ENCODE data around the gene CENPVL3.
"Not testable (repeated sequence)": the region's sequence is repeated elsewhere in the genome, so short reads cannot be mapped to it uniquely, and the experiment has no call there.

Gene CENPVL3

DNA sequence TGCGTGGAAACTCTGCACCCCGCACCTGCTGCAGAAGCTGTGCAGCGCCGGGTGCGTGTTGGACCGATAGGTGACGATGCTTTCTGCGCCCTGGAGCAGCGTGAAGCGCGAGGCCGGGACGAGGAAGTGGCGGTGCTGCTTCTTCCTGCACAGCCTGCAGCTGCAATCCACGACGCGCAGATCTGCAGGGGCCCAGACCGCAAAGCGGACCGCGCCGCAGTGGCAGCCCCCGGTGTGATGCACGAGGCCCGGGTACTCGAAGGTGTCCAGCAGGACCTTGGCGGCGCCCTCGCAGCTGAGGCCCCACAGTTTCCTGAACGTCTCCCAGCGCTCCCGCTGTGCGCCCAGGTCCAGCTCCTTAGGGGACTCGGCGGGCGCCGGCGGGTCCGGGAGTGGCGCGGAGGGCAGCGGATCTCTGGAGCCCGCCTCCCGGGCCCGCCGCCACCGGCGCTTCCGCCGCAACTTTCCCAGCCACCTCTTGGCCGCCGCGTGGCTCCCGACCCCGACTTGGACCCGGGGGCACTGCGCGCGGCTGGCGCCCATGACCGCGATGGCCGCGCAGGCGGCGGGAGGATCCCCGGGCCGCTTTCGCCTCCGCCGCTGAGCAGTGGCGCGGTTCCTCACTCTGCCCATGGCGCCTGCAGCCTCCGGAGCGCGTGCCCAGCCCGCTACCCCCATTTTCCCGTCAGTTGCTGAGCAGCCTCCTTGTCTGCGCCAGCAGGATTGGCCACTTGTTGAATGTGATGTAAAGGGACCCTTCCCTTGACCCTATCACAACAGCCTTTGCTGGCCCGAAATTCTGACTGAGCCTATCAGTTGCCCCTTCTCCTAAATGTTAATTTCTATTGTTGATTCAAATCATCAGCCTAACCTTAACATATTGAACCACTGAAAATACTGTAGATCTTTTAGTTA lies at the start of gene CENPVL3:
TSS of gene CENPVL3 (minus strand) at position 672 of the 915 bp plus-strand sequence. CDS start at position 633, 39 bp downstream.
- DNase-seq: peak; percentile 3 to 12

DNA sequence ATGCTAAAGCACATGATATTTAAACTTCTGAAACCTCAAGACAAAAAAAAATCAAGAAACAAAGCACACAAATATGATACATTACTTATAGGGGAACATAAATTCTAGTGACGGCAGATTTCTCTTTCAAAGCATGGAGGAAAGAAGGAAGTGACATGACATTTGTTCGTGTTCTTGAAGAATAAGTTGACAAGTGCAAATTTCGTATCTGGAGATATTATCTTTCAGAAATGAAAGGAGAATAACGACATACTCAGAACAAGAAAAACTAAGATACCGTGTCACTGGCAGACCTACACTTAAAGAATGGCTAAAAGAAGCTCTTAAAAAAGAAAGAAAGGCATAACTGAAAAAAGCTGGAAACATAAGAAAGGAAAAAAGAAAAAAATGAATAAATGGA lies 47.3 kb upstream of the CENPVL3 start:
- no peak for DNase-seq

DNA sequence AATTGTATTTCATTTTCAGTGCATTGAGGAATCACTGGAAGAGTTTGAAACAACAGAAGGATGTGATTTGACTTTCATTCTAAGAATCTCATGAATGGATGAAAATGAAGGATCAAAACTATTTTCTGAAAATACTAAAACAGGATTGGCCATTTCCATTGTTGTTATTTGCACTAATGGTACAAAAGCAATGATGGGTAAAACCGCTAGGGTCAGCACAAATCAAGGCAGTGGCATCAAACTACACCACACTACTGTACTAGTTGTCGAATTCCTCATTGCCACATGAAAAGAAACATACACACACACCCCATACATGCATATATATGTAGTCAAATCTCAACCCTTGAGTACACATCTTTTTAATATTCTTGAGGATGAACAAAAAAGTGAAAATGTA lies 24.7 kb upstream of the CENPVL3 start:
- no peak for DNase-seq

DNA sequence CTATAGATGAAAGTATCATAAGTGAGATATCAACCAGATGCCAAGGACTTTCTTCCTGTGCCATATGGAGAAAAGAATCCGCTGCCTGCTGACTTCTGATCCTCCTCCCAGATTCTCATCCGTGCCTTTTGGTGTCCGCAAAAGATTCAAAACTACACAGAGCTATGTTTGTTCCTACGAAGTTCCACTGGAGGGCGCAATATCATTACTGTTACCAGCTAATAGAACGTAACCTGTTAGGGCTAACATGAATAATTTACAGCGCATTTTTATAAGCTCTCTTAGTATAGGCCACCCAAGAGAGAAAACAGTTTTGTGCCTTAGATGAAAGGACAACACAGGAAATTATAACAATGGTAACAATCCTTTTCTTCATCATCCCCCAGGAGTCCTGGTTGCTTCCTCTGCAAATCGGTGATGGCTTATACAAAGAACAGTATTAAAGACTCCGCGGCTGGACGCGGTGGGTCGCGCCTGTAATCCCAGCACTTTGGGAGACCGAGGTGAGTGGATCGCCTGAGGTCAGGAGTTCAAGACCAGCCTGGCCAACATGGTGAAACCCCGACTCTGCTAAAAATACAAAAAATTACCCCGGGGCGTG lies 22.8 kb upstream of the CENPVL3 start:
- peak; percentile 41 to 44 for DNase-seq

DNA sequence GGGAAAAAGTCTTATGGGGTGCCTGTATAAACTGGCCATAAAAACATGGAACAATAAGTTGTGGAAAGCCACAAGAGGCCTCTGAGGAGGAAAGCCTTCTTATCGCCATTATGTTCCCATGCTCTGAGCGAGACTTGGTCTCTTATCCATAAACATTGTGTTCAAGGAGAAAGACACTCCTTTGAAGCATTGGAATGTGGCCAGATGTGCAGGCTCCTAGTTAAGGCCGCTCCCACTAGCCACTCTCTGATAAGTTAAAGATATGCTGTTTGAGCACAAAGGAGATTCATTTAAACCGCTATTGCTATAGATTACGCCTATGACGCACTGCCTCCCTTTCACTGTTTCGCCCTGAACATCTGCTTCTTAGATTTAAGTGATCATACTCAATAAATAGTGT lies 17.8 kb upstream of the CENPVL3 start:
- not testable (repeated sequence) for DNase-seq

DNA sequence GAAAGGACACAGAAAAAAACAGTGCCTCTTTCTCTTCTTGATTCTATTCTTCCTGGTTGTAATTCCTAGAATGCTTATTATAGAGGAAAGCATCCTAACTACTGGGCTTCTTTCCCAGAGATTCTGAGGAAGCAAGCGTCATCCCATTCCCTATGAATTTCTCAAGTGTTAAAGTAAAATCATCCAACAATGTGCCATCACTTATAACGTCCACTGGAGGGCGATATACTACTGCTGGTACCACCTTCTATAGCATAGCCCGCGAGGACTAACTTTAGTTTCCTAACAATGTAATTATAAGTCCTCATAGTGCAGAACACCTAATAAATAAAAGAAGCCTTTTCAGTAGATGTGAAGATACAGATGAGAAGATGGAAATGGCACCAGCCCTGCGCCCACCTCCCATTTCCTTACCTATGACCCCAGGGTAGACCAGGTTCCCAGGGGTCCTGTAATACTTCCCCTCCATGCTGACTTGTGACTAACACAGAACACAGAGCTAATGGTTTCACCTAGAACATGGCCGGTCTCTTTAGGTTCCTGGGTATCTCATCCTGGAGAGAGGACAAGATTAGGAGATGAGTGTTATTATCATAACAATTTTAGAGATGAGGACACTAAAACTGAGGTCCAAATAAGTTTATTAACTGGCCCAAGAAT lies 4.2 kb downstream of the CENPVL3 start:
- peak; percentile 25 to 40 for DNase-seq

DNA sequence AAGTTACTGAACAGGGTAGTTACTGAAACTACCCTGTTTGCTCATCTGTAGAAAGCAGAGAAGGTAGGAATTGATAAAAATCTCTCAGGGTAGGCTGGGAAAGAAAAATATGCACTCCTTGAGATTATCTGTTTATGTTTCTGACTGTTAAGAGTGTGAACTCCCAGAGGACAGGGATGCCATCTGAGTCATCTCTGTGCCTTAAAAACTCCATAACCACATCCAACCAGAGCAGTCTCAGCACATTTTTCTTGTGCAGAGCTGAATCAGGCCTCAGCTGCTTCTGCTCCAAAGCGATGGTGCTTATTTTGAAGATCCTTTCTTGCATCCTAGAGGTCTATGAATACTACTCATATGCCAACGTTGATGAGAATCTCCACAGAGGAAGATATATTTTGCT lies 9.9 kb downstream of the CENPVL3 start:
- DNase-seq: no peak

DNA sequence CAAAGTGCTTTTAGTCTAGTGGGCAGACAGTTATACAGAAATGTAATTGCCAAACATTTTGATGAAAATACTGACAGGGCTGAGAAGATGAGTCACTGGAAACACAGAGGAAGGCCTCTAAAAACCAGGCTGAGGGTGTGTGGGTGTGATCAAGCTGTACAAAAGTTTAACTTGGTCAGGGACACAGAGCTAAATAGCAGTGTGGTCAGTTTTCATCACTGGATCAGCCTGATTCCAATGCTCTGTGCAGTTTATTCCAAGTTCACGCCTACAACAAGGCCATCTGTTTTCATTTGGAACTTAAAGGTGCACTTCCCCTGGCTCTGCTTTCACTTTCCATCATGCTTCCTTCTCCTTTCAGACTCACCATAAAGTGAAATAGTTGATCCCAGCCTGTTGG lies 10.6 kb downstream of the CENPVL3 start:
- no peak for DNase-seq

DNA sequence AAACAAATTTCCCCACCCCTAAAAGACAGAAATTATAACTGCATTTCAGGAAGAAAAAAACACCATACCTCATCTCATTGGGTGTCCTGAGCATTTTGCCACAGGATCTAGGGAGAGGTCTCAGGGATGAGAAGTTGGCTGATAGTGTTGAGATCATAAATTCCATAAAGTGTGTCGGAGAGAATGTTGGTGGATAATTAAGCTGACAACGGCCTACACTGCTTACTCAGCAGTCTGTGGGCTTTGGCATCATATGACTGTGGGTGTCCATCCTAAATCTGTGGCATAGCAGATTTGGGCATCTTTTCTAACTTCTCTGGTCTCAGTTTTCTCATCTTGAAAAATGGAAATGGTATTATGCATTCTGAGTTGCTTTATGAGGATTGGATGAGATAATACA lies 12.3 kb downstream of the CENPVL3 start:
- DNase-seq: no peak

DNA sequence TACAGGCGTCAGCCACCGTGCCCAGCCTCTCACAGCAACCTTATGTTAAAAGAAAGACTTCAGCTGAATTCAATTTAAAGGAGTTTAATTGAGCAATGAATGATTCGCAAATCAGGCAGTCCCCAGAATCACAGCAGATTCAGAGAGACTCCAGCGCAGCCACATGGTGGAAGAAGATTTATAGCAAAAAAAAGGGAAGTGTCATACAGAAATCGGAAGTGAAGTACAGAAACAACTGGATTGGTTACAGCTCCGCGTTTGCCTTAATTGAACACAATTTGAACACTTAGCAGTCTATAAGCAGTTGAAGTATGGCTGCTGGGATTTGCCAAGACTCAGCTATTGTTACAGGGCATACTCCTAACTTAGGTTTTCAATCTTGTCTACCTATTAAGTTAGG lies 19.8 kb downstream of the CENPVL3 start:
- DNase-seq: peak; percentile 7 to 27

DNA sequence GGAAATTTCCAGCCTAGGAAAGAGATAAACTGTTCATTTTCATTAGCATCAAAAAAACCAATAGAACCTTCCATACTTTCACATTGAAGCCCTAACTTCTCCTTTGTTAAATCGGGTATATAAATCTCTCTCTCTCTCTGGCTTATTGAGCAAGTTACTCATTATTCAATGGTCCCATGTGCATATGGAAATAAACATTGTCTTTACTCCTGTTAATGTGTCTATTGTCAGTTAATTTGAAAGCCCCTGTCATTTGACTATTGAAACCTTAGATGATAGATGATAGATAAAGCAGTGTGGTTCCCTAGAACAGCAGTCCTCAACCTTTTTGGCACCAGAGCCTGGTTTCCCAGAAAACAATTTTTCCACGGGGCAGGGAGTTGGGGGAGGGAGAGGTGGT lies 46.8 kb downstream of the CENPVL3 start:
- no peak for DNase-seq

DNA sequence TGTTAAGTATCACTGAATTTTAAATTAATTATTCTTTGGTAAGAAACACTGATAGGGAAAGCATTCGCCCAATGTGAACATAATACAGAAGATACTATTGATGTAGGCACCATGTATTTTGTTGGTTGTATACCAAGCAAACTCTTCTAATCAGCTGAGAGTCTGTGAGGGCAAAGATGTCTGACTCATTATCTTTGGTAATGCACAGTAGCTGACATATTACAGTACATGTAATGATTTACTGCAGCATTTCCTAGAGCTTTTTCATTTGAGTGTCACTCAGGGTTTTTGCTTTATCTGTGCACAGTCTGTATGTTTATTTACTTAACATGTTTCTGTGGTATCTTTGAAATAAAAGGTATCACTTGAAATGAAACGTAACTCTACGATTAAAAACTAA lies 49.2 kb downstream of the CENPVL3 start:
- no peak for DNase-seq

DNA sequence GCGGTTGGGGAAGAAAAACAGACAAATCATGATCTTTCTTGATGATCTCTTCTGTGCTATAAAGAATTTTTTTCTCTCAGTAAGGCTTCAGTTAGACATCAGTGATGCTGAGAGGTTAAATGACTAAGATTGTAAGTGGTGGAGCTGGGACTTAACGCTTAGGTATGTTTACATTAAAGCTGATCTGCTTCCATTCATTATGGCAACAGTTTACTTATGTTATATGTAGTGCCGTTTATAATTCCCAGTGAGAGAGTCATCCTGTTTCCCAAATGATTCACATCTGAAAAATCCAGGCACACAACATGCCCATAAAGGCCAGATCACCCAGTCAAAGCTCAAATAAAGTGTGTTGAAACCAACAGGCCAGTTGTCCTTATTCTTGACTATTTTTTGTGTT lies 50.1 kb downstream of the CENPVL3 start:
- no peak for DNase-seq
